Heart left ventricle (tissue), 13 donors: ENCODE measurements around the gene RAB26.

Experiments
- CTCF ChIP-seq, 12 donors: fragments of 200-600 bp; sonication (generic) in 4 of 12; IDR thresholded peaks; one replicate each; pipeline versions ENCODE4 v1.5.0 to v1.8.0; 2018 to 2022; ENCODE audit warnings: antibody characterized with exemption in 12 of 12, mild to moderate bottlenecking in 5 of 12
- POLR2A ChIP-seq, 2 donors: fragments of 450-650 bp; IDR thresholded peaks; one replicate each; pipeline ENCODE4 v1.6.1; 2017; ENCODE audit warnings: antibody characterized with exemption in 2 of 2, mild to moderate bottlenecking in 2 of 2, moderate library complexity in 2 of 2
- donor health status: ischemic (EF 13 %, LVEDD 7.1; RV severe dilation, severe dysfunction).
- donor health status: DM: no; HTN: yes; CAD: no.
- donor health status: DM: no; HTN: no; CAD: no.
- donor health status: ischemic (EF 25% LVEDD 6.9; RV normal size, moderate dysfunction).
- donor health status: ischemic (EF 25% LVEDD 5.7; RV mildly dilated, moderate dysfunction).
- donor health status: ischemic (EF 35%, LVEDD 5.7; RV mildly dilated, moderate dysfunction).
- donor health status: nonischemic (EF 11% LVEDD 7.7; RV severe dilation, severe dysfunction).
- donor health status: DM: yes; HTN: yes; CAD: no.
- donor health status: PGD.
- donor health status: ischemic (EF 29% LVEDD 5.4; RV normal size, mild dysfunction).
- donor health status: nonischemic (EF 23%, LVEDD 6.1; RV moderate dilation, normal function).

- TF ChIP-seq CTCF (IDR thresholded peaks at IDR 0.05) = no peak
- no peak for TF ChIP-seq POLR2A (IDR thresholded peaks at IDR 0.05)
Measured at GRCh38 chr16:2194166-2194834, 45.9 kb downstream of the RAB26 start.
